MCF 10A (cell line): ENCODE results near the gene LRRC7. TPM values are rescaled to one million over a fixed set of nuclear protein-coding genes. Genes with fewer than 3 reads are reported as not detected.

Source experiments
- BruUV-seq: library from RNA; stranded (reverse); fragments of 400-500 nt; replicated peaks from 2 replicates; lab custom pipeline; 2021; lab: Mats Ljungman, UMichigan
- CTCF ChIA-PET: fragments of 300-600 bp; sonication (Branson Sonifier 250); formaldehyde crosslinking; extraction: SDS; loops from one replicate; lab custom pipeline; 2021; ENCODE audit warnings: antibody characterized with exemption, inconsistent platforms; lab: Yijun Ruan, JAX
- POLR2A ChIA-PET: fragments of 300-600, 350-650 bp; sonication (Branson Sonifier 250); formaldehyde crosslinking; extraction: SDS; loops from one replicate; lab custom pipeline; 2020; ENCODE audit warnings: antibody characterized with exemption, inconsistent platforms; lab: Yijun Ruan, JAX
- DNase-seq: peaks from one replicate; pipeline ENCODE4 v3.0.0-alpha.2; 2018; ENCODE audit not compliant: unreplicated experiment
- H3K27ac Mint-ChIP-seq: one replicate; pipeline ENCODE4 v1.8.0; 2022; ENCODE audit warnings: mild to moderate bottlenecking, low read depth, mixed read lengths; ENCODE audit not compliant: unreplicated experiment
- H3K27me3 Mint-ChIP-seq: one replicate; pipeline ENCODE4 v1.8.0; 2022; ENCODE audit warnings: mixed read lengths; ENCODE audit not compliant: insufficient read depth, unreplicated experiment
- H3K36me3 Mint-ChIP-seq: one replicate; pipeline ENCODE4 v1.8.0; 2022; ENCODE audit warnings: mild to moderate bottlenecking, moderate library complexity, mixed read lengths; ENCODE audit not compliant: insufficient read depth, unreplicated experiment
- H3K4me1 Mint-ChIP-seq: one replicate; pipeline ENCODE4 v1.8.0; 2022; ENCODE audit warnings: mixed read lengths; ENCODE audit not compliant: insufficient read depth, unreplicated experiment
- H3K4me3 Mint-ChIP-seq: one replicate; pipeline ENCODE4 v1.8.0; 2022; ENCODE audit warnings: mild to moderate bottlenecking, moderate library complexity, mixed read lengths; ENCODE audit not compliant: unreplicated experiment
- H3K9me3 Mint-ChIP-seq: one replicate; pipeline ENCODE4 v1.8.0; 2022; ENCODE audit warnings: mixed read lengths; ENCODE audit not compliant: unreplicated experiment
- CTCF ChIP-seq: fragments of 200-600 bp; IDR thresholded peaks from one replicate; pipeline ENCODE4 v1.8.0; 2022; ENCODE audit warnings: antibody characterized with exemption, mild to moderate bottlenecking; ENCODE audit not compliant: unreplicated experiment
- intact Hi-C: fragments of 100-400 bp; cut with micrococcal nuclease; formaldehyde crosslinking; loops from 2 replicates; pipeline ENCODE4 v1.14.1; 2022
- total RNA-seq: library from RNA; stranded (reverse); gene quantifications from 2 replicates; pipeline ENCODE4 v1.2.3, GENCODE V29; 2022

Gene LRRC7
- total RNA-seq, 1 experiment from 2014 or later, result not detected

GRCh38 chr1:70024272-70024671 is 456.6 kb downstream of the LRRC7 start:
- DNase-seq, result no peak
- no peaks in the 10 kb centered on the region for H3K36me3 Mint-ChIP-seq
- ChIA-PET CTCF (interaction anchor here (0.5 kb wide), 1 partner anchor 14 kb away, joined by 3 read pairs; no protein-coding TSS in a partner anchor), POLR2A (no interaction called here)
- H3K27me3 Mint-ChIP-seq, result peaks cover 71% of the 10 kb centered on the region
- H3K4me1 Mint-ChIP-seq, result no peaks in the 10 kb centered on the region
- no peak for TF ChIP-seq CTCF
- no TSS peak for BruUV-seq
- H3K4me3 Mint-ChIP-seq, result no peak overlapping the region
- intact Hi-C loops, result no loop called here
- H3K27ac Mint-ChIP-seq, result no peak overlapping the region
- no peaks in the 10 kb centered on the region for H3K9me3 Mint-ChIP-seq

GRCh38 chr1:70025052-70025451 is 457.3 kb downstream of the LRRC7 start:
- intact Hi-C loops, result no loop called here
- BruUV-seq, result no TSS peak
- no peaks in the 10 kb centered on the region for H3K4me1 Mint-ChIP-seq
- peaks cover 72% of the 10 kb centered on the region for H3K27me3 Mint-ChIP-seq
- ChIA-PET CTCF (no interaction called here), POLR2A (no interaction called here)
- TF ChIP-seq CTCF, result no peak
- no peak overlapping the region for H3K4me3 Mint-ChIP-seq
- no peaks in the 10 kb centered on the region for H3K36me3 Mint-ChIP-seq
- no peak for DNase-seq
- no peaks in the 10 kb centered on the region for H3K9me3 Mint-ChIP-seq
- no peak overlapping the region for H3K27ac Mint-ChIP-seq

- intact Hi-C loops, result no loop called here
- Mint-ChIP-seq H3K9me3 (no peaks in the 10 kb centered on the region), H3K4me3 (no peak overlapping the region), H3K27ac (no peak overlapping the region), H3K27me3 (peaks cover 72% of the 10 kb centered on the region), H3K36me3 (no peaks in the 10 kb centered on the region), H3K4me1 (no peaks in the 10 kb centered on the region)
- DNase-seq, result no peak
- ChIA-PET POLR2A (no interaction called here), CTCF (no interaction called here)
- TF ChIP-seq CTCF, result no peak
- BruUV-seq, result no TSS peak
Observed at GRCh38 chr1:70025846-70026245, 458.1 kb downstream of the LRRC7 start.

- no peak for DNase-seq
- no peak overlapping the region for H3K27ac Mint-ChIP-seq
- H3K36me3 Mint-ChIP-seq, result no peaks in the 10 kb centered on the region
- H3K4me3 Mint-ChIP-seq, result no peak overlapping the region
- TF ChIP-seq CTCF, result no peak
- peaks cover 8% of the 10 kb centered on the region for H3K4me1 Mint-ChIP-seq
- ChIA-PET CTCF (no interaction called here), POLR2A (no interaction called here)
- BruUV-seq, result no TSS peak
- intact Hi-C loops, result no loop called here
- H3K9me3 Mint-ChIP-seq, result no peaks in the 10 kb centered on the region
- H3K27me3 Mint-ChIP-seq, result peaks cover 78% of the 10 kb centered on the region
Observed at GRCh38 chr1:70033266-70033873, 465.6 kb downstream of the LRRC7 start.
